CD4-positive, alpha-beta T cell (primary cell): Measurements from ENCODE around the gene SORCS2. TPM values are rescaled to one million over a fixed set of nuclear protein-coding genes. Genes with fewer than 3 reads are reported as not detected.
"Not testable (repeated sequence)": the region's sequence is repeated elsewhere in the genome, so short reads cannot be mapped to it uniquely, and the experiment has no call there.

Experiments
- ATAC-seq: fragments of 200-7000 bp; cut with Tn5 transposase; one replicate; pipeline ENCODE4 v1.10.0; 2022; ENCODE audit warnings: mild to moderate bottlenecking; ENCODE audit not compliant: poor library complexity
- CTCF ChIA-PET: fragments of 350-600 bp; sonication (Branson Sonifier 250); formaldehyde crosslinking; loops from one replicate; lab custom pipeline; 2021; ENCODE audit warnings: antibody characterized with exemption, inconsistent platforms; lab: Charles Lee
- POLR2A ChIA-PET: fragments of 350-600 bp; sonication (Branson Sonifier 250); formaldehyde crosslinking; loops from one replicate; lab custom pipeline; 2021; ENCODE audit warnings: antibody characterized with exemption, inconsistent platforms; lab: Charles Lee
- DNase-seq, 14 experiments: peaks; one replicate each; pipeline ENCODE4 v3.0.0-alpha.2; 2013 to 2020; ENCODE audit warnings: mixed read lengths in 2 of 14
- H3K27ac ChIP-seq, 2 donors: one replicate each; pipeline versions ENCODE4 v1.5.1 to v1.7.0; 2013; ENCODE audit warnings: low read length in 2 of 2, low read depth in 1 of 2, mild to moderate bottlenecking in 1 of 2
- H3K27me3 ChIP-seq, 2 experiments: 1 replicate in 1 of 2; 2 replicates in 1 of 2; pipeline versions ENCODE4 v1.6.1 to v1.7.0; 2013; ENCODE audit warnings: low read length in 2 of 2, control low read depth in 1 of 2, mild to moderate bottlenecking in 1 of 2, moderate library complexity in 1 of 2; ENCODE audit not compliant: insufficient read depth in 2 of 2, control insufficient read depth in 1 of 2
- H3K36me3 ChIP-seq: one replicate; pipeline ENCODE4 v1.6.1; 2013; ENCODE audit warnings: low read length, control low read depth; ENCODE audit not compliant: insufficient read depth
- H3K4me1 ChIP-seq: one replicate; pipeline ENCODE4 v1.6.1; 2013; ENCODE audit warnings: low read length, control low read depth; ENCODE audit not compliant: insufficient read depth
- H3K4me3 ChIP-seq: one replicate; pipeline ENCODE4 v1.5.1; 2013; ENCODE audit warnings: mild to moderate bottlenecking, low read length, moderate library complexity
- H3K9me3 ChIP-seq, 2 experiments: 1 replicate in 1 of 2; 2 replicates in 1 of 2; pipeline versions ENCODE4 v1.6.1 to v1.7.0; 2013; ENCODE audit warnings: low read length in 2 of 2, mild to moderate bottlenecking in 2 of 2, control low read depth in 1 of 2, moderate library complexity in 1 of 2; ENCODE audit not compliant: control insufficient read depth in 1 of 2, insufficient read depth in 1 of 2
- H3K27ac Mint-ChIP-seq: one replicate; pipeline ENCODE4 v1.8.0; 2020; ENCODE audit warnings: mixed read lengths
- H3K27me3 Mint-ChIP-seq: one replicate; pipeline ENCODE4 v1.8.0; 2021; ENCODE audit warnings: mixed read lengths
- H3K36me3 Mint-ChIP-seq: one replicate; pipeline ENCODE4 v1.8.0; 2021; ENCODE audit warnings: low read depth, mixed read lengths
- H3K4me1 Mint-ChIP-seq: one replicate; pipeline ENCODE4 v1.8.0; 2021; ENCODE audit warnings: low read depth, mixed read lengths
- H3K4me3 Mint-ChIP-seq: one replicate; pipeline ENCODE4 v1.8.0; 2020; ENCODE audit warnings: mild to moderate bottlenecking, mixed read lengths
- H3K9me3 Mint-ChIP-seq: one replicate; pipeline ENCODE4 v1.8.0; 2020; ENCODE audit warnings: mixed read lengths
- intact Hi-C, 2 experiments: fragments of 100-400 bp; cut with DNase I in 1 of 2; cut with micrococcal nuclease in 1 of 2; formaldehyde crosslinking; loops; one replicate each; pipeline versions ENCODE4 v1.15.1 to v1.9.0; 2023 to 2025; cut with DNase I, micrococcal nuclease
- total RNA-seq, 174 experiments: library from RNA in 2 of 174; stranded (reverse) in 2 of 174; gene quantifications; one replicate each; pipeline ENCODE4 v1.2.3 and lab custom pipeline; 2021 to 2026
- TF ChIP-seq, protein P1 (sequence below): fragments of 200-600 bp; IDR thresholded peaks from one replicate; pipeline ENCODE4 v1.8.0; 2022; ENCODE audit warnings: antibody characterized with exemption, mild to moderate bottlenecking

SORCS2 gene
- total RNA-seq, 2 experiments from 2014 or later: not detected

DNA sequence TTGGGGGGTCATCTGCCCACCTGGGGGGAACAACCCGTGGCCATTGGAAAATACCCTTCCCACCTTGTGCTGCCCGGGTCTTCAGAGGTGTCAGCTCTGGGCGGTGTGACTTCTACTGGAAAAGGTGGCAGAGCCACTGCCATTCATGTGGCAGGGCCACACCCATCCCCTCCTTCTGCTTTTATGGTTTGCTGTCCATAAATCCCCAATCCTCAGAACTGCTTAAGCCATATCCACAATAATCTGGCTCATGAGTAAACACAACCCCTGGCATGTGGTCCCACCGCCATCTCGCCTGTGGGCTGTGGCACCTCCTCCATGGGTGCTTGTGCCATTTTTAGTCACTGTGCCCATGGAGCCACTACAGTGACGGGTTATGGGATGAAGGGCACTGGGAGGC, 20.6 kb downstream of the SORCS2 start:
- Histone ChIP-seq H3K9me3 (peaks cover 4 to 37% of the 10 kb centered on the region in 2 experiments), H3K27me3 (peaks cover 0 to 2% of the 10 kb centered on the region in 2 experiments), H3K4me3 (no peak overlapping the region), H3K27ac (no peak overlapping the region), H3K36me3 (no peaks in the 10 kb centered on the region), H3K4me1 (no peaks in the 10 kb centered on the region)
- no peak overlapping the region for H3K4me3 Mint-ChIP-seq
- TF ChIP-seq, protein P1, sequence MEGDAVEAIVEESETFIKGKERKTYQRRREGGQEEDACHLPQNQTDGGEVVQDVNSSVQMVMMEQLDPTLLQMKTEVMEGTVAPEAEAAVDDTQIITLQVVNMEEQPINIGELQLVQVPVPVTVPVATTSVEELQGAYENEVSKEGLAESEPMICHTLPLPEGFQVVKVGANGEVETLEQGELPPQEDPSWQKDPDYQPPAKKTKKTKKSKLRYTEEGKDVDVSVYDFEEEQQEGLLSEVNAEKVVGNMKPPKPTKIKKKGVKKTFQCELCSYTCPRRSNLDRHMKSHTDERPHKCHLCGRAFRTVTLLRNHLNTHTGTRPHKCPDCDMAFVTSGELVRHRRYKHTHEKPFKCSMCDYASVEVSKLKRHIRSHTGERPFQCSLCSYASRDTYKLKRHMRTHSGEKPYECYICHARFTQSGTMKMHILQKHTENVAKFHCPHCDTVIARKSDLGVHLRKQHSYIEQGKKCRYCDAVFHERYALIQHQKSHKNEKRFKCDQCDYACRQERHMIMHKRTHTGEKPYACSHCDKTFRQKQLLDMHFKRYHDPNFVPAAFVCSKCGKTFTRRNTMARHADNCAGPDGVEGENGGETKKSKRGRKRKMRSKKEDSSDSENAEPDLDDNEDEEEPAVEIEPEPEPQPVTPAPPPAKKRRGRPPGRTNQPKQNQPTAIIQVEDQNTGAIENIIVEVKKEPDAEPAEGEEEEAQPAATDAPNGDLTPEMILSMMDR: no peak
- DNase-seq: no peak
- POLR2A ChIA-PET: no interaction called here
- no peak overlapping the region for H3K27ac Mint-ChIP-seq
- H3K9me3 Mint-ChIP-seq: no peaks in the 10 kb centered on the region
- intact Hi-C loops: no loop called here
- H3K4me1 Mint-ChIP-seq: no peaks in the 10 kb centered on the region
- ATAC-seq: no peak
- no peaks in the 10 kb centered on the region for H3K36me3 Mint-ChIP-seq
- CTCF ChIA-PET: no interaction called here
- H3K27me3 Mint-ChIP-seq: peaks cover 10% of the 10 kb centered on the region

DNA sequence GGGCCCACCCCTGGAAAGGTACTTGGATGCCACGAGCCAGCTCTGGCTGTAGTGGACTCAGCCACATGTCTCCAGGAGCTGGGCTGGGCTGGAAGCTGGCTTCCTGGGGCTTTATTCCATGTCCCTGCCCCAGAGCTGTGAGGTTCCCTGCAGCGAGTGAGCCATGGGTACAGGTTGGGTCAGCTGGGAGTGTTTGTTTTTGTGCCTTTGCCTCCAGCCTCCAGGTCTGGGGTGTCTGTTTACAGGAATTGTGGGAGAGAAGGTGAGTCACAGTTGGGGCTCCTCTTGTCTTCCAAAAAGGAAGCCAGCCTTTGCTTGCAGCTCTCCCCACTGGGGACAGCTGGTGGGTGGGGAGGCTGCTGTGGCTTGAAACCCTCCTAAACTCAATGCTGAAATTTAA, 21.5 kb downstream of the SORCS2 start:
- Mint-ChIP-seq H3K9me3 (no peaks in the 10 kb centered on the region), H3K36me3 (no peaks in the 10 kb centered on the region), H3K4me1 (no peaks in the 10 kb centered on the region), H3K27ac (no peak overlapping the region), H3K27me3 (peaks cover 10% of the 10 kb centered on the region), H3K4me3 (no peak overlapping the region)
- CTCF ChIA-PET: no interaction called here
- DNase-seq: no peak
- no peaks in the 10 kb centered on the region for H3K36me3 ChIP-seq
- POLR2A ChIA-PET: no interaction called here
- TF ChIP-seq, protein P1: no peak
- H3K4me1 ChIP-seq: no peaks in the 10 kb centered on the region
- ATAC-seq: no peak
- no peaks in the 10 kb centered on the region for H3K27me3 ChIP-seq
- H3K27ac ChIP-seq: no peak overlapping the region
- intact Hi-C loops: no loop called here
- no peak overlapping the region for H3K4me3 ChIP-seq
- peaks cover 4 to 34% of the 10 kb centered on the region in 2 experiments for H3K9me3 ChIP-seq

DNA sequence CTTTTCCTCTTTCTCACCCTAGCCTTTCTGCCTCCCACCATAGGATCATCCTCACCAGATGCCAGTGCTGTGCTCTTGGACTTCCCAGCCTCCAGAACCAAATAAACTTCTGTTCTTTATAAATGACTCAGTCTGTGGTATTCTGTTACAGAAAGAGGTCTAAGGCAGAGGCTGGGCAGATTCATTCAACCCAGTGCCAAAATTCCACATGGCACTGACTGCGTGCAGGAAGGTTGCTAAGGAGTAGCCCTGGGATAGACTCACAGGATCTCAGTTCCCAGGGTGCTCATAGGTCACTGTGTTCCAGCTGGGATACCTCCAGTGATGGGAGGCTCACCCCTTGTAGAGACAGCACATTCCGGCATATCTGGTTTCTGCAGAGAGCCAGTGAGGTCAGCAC, 22.0 kb downstream of the SORCS2 start:
- POLR2A ChIA-PET: no interaction called here
- Histone ChIP-seq H3K27me3 (no peaks in the 10 kb centered on the region), H3K4me1 (no peaks in the 10 kb centered on the region), H3K36me3 (no peaks in the 10 kb centered on the region), H3K27ac (no peak overlapping the region), H3K9me3 (peaks cover 4 to 33% of the 10 kb centered on the region in 2 experiments), H3K4me3 (no peak overlapping the region)
- CTCF ChIA-PET: no interaction called here
- Mint-ChIP-seq H3K4me3 (no peak overlapping the region), H3K9me3 (no peaks in the 10 kb centered on the region), H3K27me3 (peaks cover 10% of the 10 kb centered on the region), H3K27ac (no peak overlapping the region), H3K4me1 (no peaks in the 10 kb centered on the region), H3K36me3 (no peaks in the 10 kb centered on the region)
- TF ChIP-seq, protein P1: no peak
- intact Hi-C loops: no loop called here
- ATAC-seq: no peak
- DNase-seq: no peak

DNA sequence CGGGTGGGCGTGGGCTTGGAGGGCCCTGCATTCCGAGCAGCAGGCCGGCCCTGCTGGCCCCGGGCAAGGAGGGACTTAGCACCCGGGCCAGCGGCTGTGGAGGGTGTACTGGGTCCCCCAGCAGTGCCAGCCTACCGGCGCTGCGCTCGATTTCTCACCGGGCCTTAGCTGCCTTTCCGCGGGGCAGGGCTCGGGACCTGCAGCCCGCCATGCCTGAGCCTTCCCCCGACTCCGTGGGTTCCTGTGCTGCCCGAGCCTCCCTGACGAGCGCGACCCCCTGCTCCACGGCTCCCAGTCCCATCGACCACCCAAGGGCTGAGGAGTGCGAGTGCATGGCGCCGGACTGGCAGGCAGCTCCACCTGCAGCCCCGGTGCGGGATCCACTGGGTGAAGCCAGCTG, 22.8 kb downstream of the SORCS2 start:
- H3K27me3 ChIP-seq, H3K4me1 ChIP-seq, H3K27ac Mint-ChIP-seq, H3K9me3 Mint-ChIP-seq, H3K27ac ChIP-seq, H3K36me3 ChIP-seq, POLR2A ChIA-PET, ATAC-seq, H3K4me3 ChIP-seq, H3K27me3 Mint-ChIP-seq, CTCF ChIA-PET, H3K4me1 Mint-ChIP-seq, H3K36me3 Mint-ChIP-seq, H3K4me3 Mint-ChIP-seq, DNase-seq, intact Hi-C loops: not testable (repeated sequence)
- peaks cover 4 to 34% of the 10 kb centered on the region in 2 experiments for H3K9me3 ChIP-seq
